Measurements from ENCODE around the gene PIP5K1B.

The PIP5K1B gene

GRCh38 chr9:68947015-68947414 lies 242.0 kb downstream of the PIP5K1B start:
- Histone ChIP-seq H3K4me1 (ENCODE audit: insufficient read depth, low read length) (no peaks in the 10 kb centered on the region), H3K36me3 (ENCODE audit: insufficient read depth, low read length) (no peaks in the 10 kb centered on the region), H3K27ac (ENCODE audit: low read length) (no peak overlapping the region), H4K20me1 (ENCODE audit: insufficient read depth, low read length) (no peaks in the 10 kb centered on the region), H3K79me2 (ENCODE audit: insufficient read depth, low read length) (no peaks in the 10 kb centered on the region), H3K9ac (ENCODE audit: low read depth, low read length) (no peak overlapping the region), H2AFZ (ENCODE audit: low read depth, low read length) (no peak overlapping the region), H3K27me3 (ENCODE audit: insufficient read depth, low read length, poor library complexity) (no peaks in the 10 kb centered on the region), H3K4me3 (ENCODE audit: low read depth in 1 of 2, low read length in 2 of 2) (no peak overlapping the region), H3K9me3 (ENCODE audit: insufficient read depth, low read length, severe bottlenecking) (no peaks in the 10 kb centered on the region), H3K4me2 (ENCODE audit: insufficient read depth, low read length) (no peak overlapping the region)
- DNase-seq (no peak), ATAC-seq (ENCODE audit: insufficient read depth, low read depth) (no peak)
- no peak for TF ChIP-seq EZH2 (IDR thresholded peaks at IDR 0.05; ENCODE audit: borderline replicate concordance, low read depth, low read length, severe bottlenecking)
- TF ChIP-seq, protein P1, sequence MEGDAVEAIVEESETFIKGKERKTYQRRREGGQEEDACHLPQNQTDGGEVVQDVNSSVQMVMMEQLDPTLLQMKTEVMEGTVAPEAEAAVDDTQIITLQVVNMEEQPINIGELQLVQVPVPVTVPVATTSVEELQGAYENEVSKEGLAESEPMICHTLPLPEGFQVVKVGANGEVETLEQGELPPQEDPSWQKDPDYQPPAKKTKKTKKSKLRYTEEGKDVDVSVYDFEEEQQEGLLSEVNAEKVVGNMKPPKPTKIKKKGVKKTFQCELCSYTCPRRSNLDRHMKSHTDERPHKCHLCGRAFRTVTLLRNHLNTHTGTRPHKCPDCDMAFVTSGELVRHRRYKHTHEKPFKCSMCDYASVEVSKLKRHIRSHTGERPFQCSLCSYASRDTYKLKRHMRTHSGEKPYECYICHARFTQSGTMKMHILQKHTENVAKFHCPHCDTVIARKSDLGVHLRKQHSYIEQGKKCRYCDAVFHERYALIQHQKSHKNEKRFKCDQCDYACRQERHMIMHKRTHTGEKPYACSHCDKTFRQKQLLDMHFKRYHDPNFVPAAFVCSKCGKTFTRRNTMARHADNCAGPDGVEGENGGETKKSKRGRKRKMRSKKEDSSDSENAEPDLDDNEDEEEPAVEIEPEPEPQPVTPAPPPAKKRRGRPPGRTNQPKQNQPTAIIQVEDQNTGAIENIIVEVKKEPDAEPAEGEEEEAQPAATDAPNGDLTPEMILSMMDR (IDR thresholded peaks at IDR 0.05; ENCODE audit: borderline replicate concordance, extremely low read depth, low read length, poor library complexity, severe bottlenecking) = no peak

GRCh38 chr9:68947842-68948569 lies 243.0 kb downstream of the PIP5K1B start:
- ATAC-seq (ENCODE audit: insufficient read depth, low read depth) (no peak), DNase-seq (no peak)
- Histone ChIP-seq H3K4me2 (ENCODE audit: insufficient read depth, low read length) (no peak overlapping the region), H3K27ac (ENCODE audit: low read length) (no peak overlapping the region), H3K9ac (ENCODE audit: low read depth, low read length) (no peak overlapping the region), H3K9me3 (ENCODE audit: insufficient read depth, low read length, severe bottlenecking) (no peaks in the 10 kb centered on the region), H2AFZ (ENCODE audit: low read depth, low read length) (no peak overlapping the region), H3K4me3 (ENCODE audit: low read depth in 1 of 2, low read length in 2 of 2) (no peak overlapping the region), H3K27me3 (ENCODE audit: insufficient read depth, low read length, poor library complexity) (no peaks in the 10 kb centered on the region), H3K4me1 (ENCODE audit: insufficient read depth, low read length) (no peaks in the 10 kb centered on the region), H4K20me1 (ENCODE audit: insufficient read depth, low read length) (no peaks in the 10 kb centered on the region), H3K36me3 (ENCODE audit: insufficient read depth, low read length) (no peaks in the 10 kb centered on the region), H3K79me2 (ENCODE audit: insufficient read depth, low read length) (no peaks in the 10 kb centered on the region)
- TF ChIP-seq, protein P1 (IDR thresholded peaks at IDR 0.05; ENCODE audit: borderline replicate concordance, extremely low read depth, low read length, poor library complexity, severe bottlenecking) = no peak
- no peak for TF ChIP-seq EZH2 (IDR thresholded peaks at IDR 0.05; ENCODE audit: borderline replicate concordance, low read depth, low read length, severe bottlenecking)

DNA sequence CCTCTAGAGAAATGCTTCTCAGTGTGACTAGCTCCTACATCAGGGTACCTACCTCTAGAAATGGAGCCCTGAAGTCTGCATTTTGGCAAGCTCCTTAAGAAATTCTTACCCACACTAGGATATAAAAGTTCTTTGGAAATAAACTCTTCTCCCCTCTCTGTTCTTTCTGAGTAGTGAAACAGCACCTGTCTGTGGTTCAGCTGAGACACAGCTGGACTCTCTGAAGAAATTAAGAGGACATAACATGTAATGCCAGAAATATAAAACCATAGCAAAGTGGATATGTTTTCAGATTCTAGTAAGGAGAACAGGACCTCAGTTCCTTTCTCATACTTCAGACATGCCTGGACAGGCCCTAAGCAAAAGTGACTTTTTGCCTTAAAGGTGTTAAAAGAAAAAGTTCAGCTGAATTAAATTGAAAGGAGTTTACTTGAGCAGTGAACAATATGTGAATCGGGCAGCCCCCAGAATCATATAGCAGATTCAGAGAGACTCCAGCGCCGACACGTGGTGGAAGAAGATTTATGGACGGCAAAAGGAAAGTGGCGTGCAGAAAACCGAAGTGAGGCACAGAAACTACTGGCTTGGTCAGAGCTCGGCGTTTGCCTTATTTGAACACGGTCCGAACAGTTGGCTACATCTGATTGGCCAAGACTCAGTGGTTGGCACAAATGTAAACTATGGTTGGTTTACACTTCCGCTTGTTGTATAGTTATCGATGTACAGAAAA lies 244.4 kb downstream of the PIP5K1B start:
- Histone ChIP-seq H3K4me3 (ENCODE audit: low read depth in 1 of 2, low read length in 2 of 2) (no peak overlapping the region), H3K79me2 (ENCODE audit: insufficient read depth, low read length) (no peaks in the 10 kb centered on the region), H3K4me2 (ENCODE audit: insufficient read depth, low read length) (no peak overlapping the region), H3K27me3 (ENCODE audit: insufficient read depth, low read length, poor library complexity) (no peaks in the 10 kb centered on the region), H3K4me1 (ENCODE audit: insufficient read depth, low read length) (no peaks in the 10 kb centered on the region), H4K20me1 (ENCODE audit: insufficient read depth, low read length) (no peaks in the 10 kb centered on the region), H3K27ac (ENCODE audit: low read length) (no peak overlapping the region), H3K9me3 (ENCODE audit: insufficient read depth, low read length, severe bottlenecking) (no peaks in the 10 kb centered on the region), H2AFZ (ENCODE audit: low read depth, low read length) (no peak overlapping the region), H3K9ac (ENCODE audit: low read depth, low read length) (no peak overlapping the region), H3K36me3 (ENCODE audit: insufficient read depth, low read length) (no peaks in the 10 kb centered on the region)
- no peak for TF ChIP-seq EZH2 (IDR thresholded peaks at IDR 0.05; ENCODE audit: borderline replicate concordance, low read depth, low read length, severe bottlenecking)
- TF ChIP-seq, protein P1 (IDR thresholded peaks at IDR 0.05; ENCODE audit: borderline replicate concordance, extremely low read depth, low read length, poor library complexity, severe bottlenecking) = no peak
- ATAC-seq (ENCODE audit: insufficient read depth, low read depth) (no peak), DNase-seq (no peak)
